Left ventricle myocardium superior (tissue), 1 donor: ENCODE measurements around the gene TSSC4. TPM values are rescaled to one million over a fixed set of nuclear protein-coding genes. Genes with fewer than 3 reads are reported as not detected.
A peak's percentile ranks its signal among the peaks of the same experiment; 100 is the strongest.
"Not testable (repeated sequence)": the region's sequence is repeated elsewhere in the genome, so short reads cannot be mapped to it uniquely, and the experiment has no call there.

Experiments used
- ATAC-seq: fragments of 200-7000 bp; cut with Tn5 transposase; one replicate; pipeline ENCODE4 v1.9.1; 2020; ENCODE audit warnings: mild to moderate bottlenecking, moderate library complexity
- DNase-seq: peaks from one replicate; pipeline ENCODE4 v3.0.0-alpha.2; 2020
- intact Hi-C: fragments of 100-400 bp; cut with micrococcal nuclease; formaldehyde crosslinking; loops from one replicate; pipeline ENCODE4 v1.11.0; 2022
- long read RNA-seq: library from polyadenylated mRNA; unstranded; transcript quantifications from one replicate; pipeline ENCODE4 v2.0.0, GENCODE V29; 2021
- total RNA-seq: library from RNA; stranded (reverse); fragmentation: NEBNext Ultra II Directional; extraction: Animal tissue kit (Norgen Biotek cat#: 25700); gene quantifications from one replicate; pipeline ENCODE4 v1.2.1, GENCODE V29; 2021
- donor health status: DM: no; HTN: yes; CAD: no; lungs with severe emphysema.

Gene TSSC4
- total RNA-seq, result 34.8 TPM
- long read RNA-seq, transcript TSSC4-201 (3 exons, 1,686 nt), result major isoform, 68 of 85 reads
- long read RNA-seq, partial matches to known transcripts, result 0 of 85 reads
- long read RNA-seq, other reads (novel, unspliced or antisense), result 10 of 85 reads

GRCh38 chr11:2400069-2400761 is at the start of gene TSSC4:
TSS of gene TSSC4 (plus strand) at chr11:2400750. CDS start at chr11:2402634, 1,884 bp downstream.
- intact Hi-C loops, result no loop called here
- ATAC-seq (peak; percentile 92), DNase-seq (peak; percentile 100)

- intact Hi-C loops, result no loop called here
- DNase-seq (no peak), ATAC-seq (no peak)
Observed at GRCh38 chr11:2351701-2352100, 48.8 kb upstream of the TSSC4 start.

GRCh38 chr11:2352420-2352819 is 48.1 kb upstream of the TSSC4 start:
- DNase-seq (no peak), ATAC-seq (no peak)
- intact Hi-C loops, result no loop called here

GRCh38 chr11:2355000-2355644 is 45.4 kb upstream of the TSSC4 start:
- intact Hi-C loops, result no loop called here
- no peak for ATAC-seq
- no peak for DNase-seq

- DNase-seq, result no peak
Observed at GRCh38 chr11:2357246-2357645, 43.3 kb upstream of the TSSC4 start.

GRCh38 chr11:2357651-2358050 is 42.9 kb upstream of the TSSC4 start:
- DNase-seq, ATAC-seq, intact Hi-C loops: not testable (repeated sequence)

More at GRCh38 chr11:2357246-2357645, 43.3 kb upstream of the TSSC4 start:
- no peak for ATAC-seq
- intact Hi-C loops, result no loop called here

- ATAC-seq, result no peak
- DNase-seq, result no peak
- intact Hi-C loops, result no loop called here
Observed at GRCh38 chr11:2358754-2359442, 41.7 kb upstream of the TSSC4 start.

- intact Hi-C loops, result no loop called here
- DNase-seq, result no peak
- ATAC-seq, result no peak
Observed at GRCh38 chr11:2359557-2359956, 41.0 kb upstream of the TSSC4 start.

- intact Hi-C loops, result no loop called here
- no peak for DNase-seq
- ATAC-seq, result no peak
Observed at GRCh38 chr11:2360081-2360642, 40.4 kb upstream of the TSSC4 start.

- ATAC-seq (no peak), DNase-seq (no peak)
- intact Hi-C loops, result no loop called here
Observed at GRCh38 chr11:2361565-2361964, 39.0 kb upstream of the TSSC4 start.

- ATAC-seq (no peak), DNase-seq (no peak)
- intact Hi-C loops, result no loop called here
Observed at GRCh38 chr11:2362414-2362813, 38.1 kb upstream of the TSSC4 start.

- ATAC-seq (no peak), DNase-seq (no peak)
- intact Hi-C loops, result no loop called here
Observed at GRCh38 chr11:2363130-2363529, 37.4 kb upstream of the TSSC4 start.

GRCh38 chr11:2363577-2364370 is 36.8 kb upstream of the TSSC4 start:
- ATAC-seq (no peak), DNase-seq (no peak)
- intact Hi-C loops, result no loop called here

- DNase-seq, intact Hi-C loops: not testable (repeated sequence)
Observed at GRCh38 chr11:2364386-2364785, 36.2 kb upstream of the TSSC4 start.

GRCh38 chr11:2365571-2366210 is 34.9 kb upstream of the TSSC4 start:
- DNase-seq (no peak), ATAC-seq (no peak)
- intact Hi-C loops, result no loop called here

More at GRCh38 chr11:2364386-2364785, 36.2 kb upstream of the TSSC4 start:
- ATAC-seq, result not testable (repeated sequence)

GRCh38 chr11:2366276-2366675 is 34.3 kb upstream of the TSSC4 start:
- peak; percentile 62 for DNase-seq
- ATAC-seq, result peak; percentile 32
- intact Hi-C loops, result no loop called here

GRCh38 chr11:2366733-2367132 is 33.8 kb upstream of the TSSC4 start:
- intact Hi-C loops, result no loop called here
- ATAC-seq, result peak; percentile 7
- DNase-seq, result no peak
